ENCODE data around the gene DTNBP1. TPM values are rescaled to one million over a fixed set of nuclear protein-coding genes. Genes with fewer than 3 reads are reported as not detected.

The DTNBP1 gene
- total and polyA plus RNA-seq, 2 of the 8 experiments (the other 6 are each of a cell fraction or from before 2014, with no cell fraction given): 13.5 to 22.1 TPM

GRCh38 chr6:15484140-15484539, 178.7 kb downstream of the DTNBP1 start:
- H4K20me1 ChIP-seq (replicated peaks in 1 of 2; ENCODE audit: control insufficient read depth in 1 of 2, insufficient read depth in 2 of 2, low read length in 2 of 2): peaks cover 36 to 62% of the 10 kb centered on the region in 2 experiments
- 94% methylated on average over 3 of the region's 3 CpGs; no CpG with 5 or more reads in 1 of the 2 experiments for WGBS, 2 experiments (ENCODE audit: extremely low coverage in 1 of 2, insufficient coverage in 1 of 2, insufficient read length in 1 of 2, insufficient replicate concordance in 2 of 2, low coverage in 1 of 2, low lambda C conversion rate in 2 of 2, missing lambda C conversion rate in 1 of 2)
- no peak overlapping the region for H2BK20ac ChIP-seq (ENCODE audit: low read length)

More at GRCh38 chr6:15484140-15484539, 178.7 kb downstream of the DTNBP1 start:
- H2AFZ ChIP-seq (ENCODE audit: low read length): no peak overlapping the region
- no peak overlapping the region for H4K91ac ChIP-seq (replicated peaks; ENCODE audit: insufficient read length, low read length)
- no peak overlapping the region for H3K4me2 ChIP-seq (ENCODE audit: insufficient read depth in 1 of 2, low read depth in 2 of 2, low read length in 2 of 2)
- no peak overlapping the region for H2BK120ac ChIP-seq (replicated peaks; ENCODE audit: low read depth, low read length)
- H3K23me2 ChIP-seq (ENCODE audit: low read depth, low read length): no peaks in the 10 kb centered on the region
- H3K36me3 ChIP-seq (ENCODE audit: control insufficient read depth in 2 of 4, insufficient read depth in 4 of 4, low read length in 3 of 4): peaks cover 2 to 33% (median 24%) of the 10 kb centered on the region in 4 experiments; a peak in 7 of 8 replicates
- H2BK15ac ChIP-seq (ENCODE audit: low read length): no peak overlapping the region
- H3K79me2 ChIP-seq (ENCODE audit: control insufficient read depth in 1 of 2, insufficient read depth in 2 of 2, low read length in 2 of 2): peaks cover 0 to 95% of the 10 kb centered on the region in 2 experiments; a peak in 3 of 4 replicates
- ChIA-PET POLR2A (ENCODE audit: partially characterized antibody) (no interaction called here), CTCF (ENCODE audit: partially characterized antibody) (interaction anchor here (0.7 to 1.1 kb wide), 3 partner anchors 9 to 67 kb away, joined by 3 read pairs; no protein-coding TSS in a partner anchor)
- H3K4ac ChIP-seq (replicated peaks; ENCODE audit: insufficient read length, low read depth, low read length): no peak overlapping the region
- no peak overlapping the region; the same call in 1 of the 2 replicates for H3K18ac ChIP-seq (ENCODE audit: extremely low read depth, low read length)
- FAIRE-seq (no peak), DNase-seq (ENCODE audit: low read depth in 1 of 2, low spot score in 2 of 2) (no peak)
- TF ChIP-seq POLR2AphosphoS5 (IDR thresholded peaks at IDR 0.05; ENCODE audit: low read depth, low read length): peak; percentile 16; the same call in 1 of the 2 replicates
- TF ChIP-seq ZNF274 (IDR thresholded peaks at IDR 0.05; ENCODE audit: borderline replicate concordance, extremely low read depth, low read length): no peak
- no peak overlapping the region for H2BK12ac ChIP-seq (ENCODE audit: low read depth, low read length)
- no peak overlapping the region for H2AK5ac ChIP-seq (ENCODE audit: low read depth, low read length)
- no peaks in the 10 kb centered on the region; the same call in 1 of the 2 replicates for H3K79me1 ChIP-seq (ENCODE audit: low read depth, low read length)
- no peak overlapping the region for H4K8ac ChIP-seq (ENCODE audit: extremely low read depth, insufficient read depth, low read length)
- no peak overlapping the region for H3K9ac ChIP-seq (replicated peaks in 1 of 4; ENCODE audit: extremely low read depth in 1 of 4, low read depth in 3 of 4, low read length in 3 of 4)
- H3K14ac ChIP-seq (ENCODE audit: insufficient read length): no peak overlapping the region
- H3K27ac ChIP-seq (ENCODE audit: low read depth, low read length): no peak overlapping the region
- H3K56ac ChIP-seq (replicated peaks; ENCODE audit: insufficient read length, low read depth, low read length): no peak overlapping the region
- H3K9me3 ChIP-seq (ENCODE audit: insufficient read depth in 2 of 2, low read depth in 1 of 2, low read length in 1 of 2): no peaks in the 10 kb centered on the region
- no peak overlapping the region for H3K23ac ChIP-seq (ENCODE audit: insufficient read length)
- H3K27me3 ChIP-seq (replicated peaks in 1 of 4; ENCODE audit: control insufficient read depth in 3 of 4, extremely low read depth in 1 of 4, insufficient read depth in 3 of 4, low read length in 3 of 4): no peaks in the 10 kb centered on the region
- H4K5ac ChIP-seq (ENCODE audit: insufficient read length, low read depth, low read length): no peak overlapping the region
- H3K4me1 ChIP-seq (replicated peaks in 1 of 4; ENCODE audit: control insufficient read depth in 3 of 4, insufficient read depth in 4 of 4, low read length in 3 of 4): peaks cover 0 to 25% (median 7%) of the 10 kb centered on the region in 4 experiments; a peak in 4 of 7 replicates
- no peak overlapping the region for H2BK5ac ChIP-seq (ENCODE audit: low read depth, low read length)
- no peak overlapping the region for H3K4me3 ChIP-seq (ENCODE audit: extremely low read depth in 1 of 4, insufficient read depth in 2 of 4, low read depth in 3 of 4, low read length in 4 of 4)
